WERI-Rb-1 (cell line): ENCODE data around the gene REM1.

Experiments used
- DNase-seq: peaks from one replicate; pipeline ENCODE4 v3.0.0-alpha.2; 2020
- H3K27ac ChIP-seq: fragments of 250-450 bp; sonication (Bioruptor Pico); 2 replicates; pipeline ENCODE4 v1.5.1; 2020; ENCODE audit warnings: mild to moderate bottlenecking, moderate library complexity
- H3K27me3 ChIP-seq: fragments of 250-450 bp; sonication (Bioruptor Pico); 2 replicates; pipeline ENCODE4 v1.5.1; 2021; ENCODE audit warnings: mild to moderate bottlenecking, low read depth, moderate library complexity; ENCODE audit not compliant: insufficient read depth, severe bottlenecking
- H3K36me3 ChIP-seq: fragments of 250-450 bp; sonication (Bioruptor Pico); 2 replicates; pipeline ENCODE4 v1.5.1; 2020; ENCODE audit warnings: mild to moderate bottlenecking, moderate library complexity
- H3K4me3 ChIP-seq: 2 replicates; pipeline ENCODE4 v1.5.1; 2011; ENCODE audit warnings: low read depth, mild to moderate bottlenecking, control low read depth, low read length
- H3K9me3 ChIP-seq: fragments of 250-450 bp; sonication (Bioruptor Pico); 2 replicates; pipeline ENCODE4 v1.5.1; 2021; ENCODE audit warnings: mild to moderate bottlenecking, moderate library complexity; ENCODE audit not compliant: severe bottlenecking
- TF ChIP-seq, protein P1 (sequence below): IDR thresholded peaks from 2 replicates; pipeline ENCODE4 v1.5.1; 2011; ENCODE audit warnings: low read depth, mild to moderate bottlenecking, control low read depth, inconsistent platforms, low read length

The REM1 gene

DNA sequence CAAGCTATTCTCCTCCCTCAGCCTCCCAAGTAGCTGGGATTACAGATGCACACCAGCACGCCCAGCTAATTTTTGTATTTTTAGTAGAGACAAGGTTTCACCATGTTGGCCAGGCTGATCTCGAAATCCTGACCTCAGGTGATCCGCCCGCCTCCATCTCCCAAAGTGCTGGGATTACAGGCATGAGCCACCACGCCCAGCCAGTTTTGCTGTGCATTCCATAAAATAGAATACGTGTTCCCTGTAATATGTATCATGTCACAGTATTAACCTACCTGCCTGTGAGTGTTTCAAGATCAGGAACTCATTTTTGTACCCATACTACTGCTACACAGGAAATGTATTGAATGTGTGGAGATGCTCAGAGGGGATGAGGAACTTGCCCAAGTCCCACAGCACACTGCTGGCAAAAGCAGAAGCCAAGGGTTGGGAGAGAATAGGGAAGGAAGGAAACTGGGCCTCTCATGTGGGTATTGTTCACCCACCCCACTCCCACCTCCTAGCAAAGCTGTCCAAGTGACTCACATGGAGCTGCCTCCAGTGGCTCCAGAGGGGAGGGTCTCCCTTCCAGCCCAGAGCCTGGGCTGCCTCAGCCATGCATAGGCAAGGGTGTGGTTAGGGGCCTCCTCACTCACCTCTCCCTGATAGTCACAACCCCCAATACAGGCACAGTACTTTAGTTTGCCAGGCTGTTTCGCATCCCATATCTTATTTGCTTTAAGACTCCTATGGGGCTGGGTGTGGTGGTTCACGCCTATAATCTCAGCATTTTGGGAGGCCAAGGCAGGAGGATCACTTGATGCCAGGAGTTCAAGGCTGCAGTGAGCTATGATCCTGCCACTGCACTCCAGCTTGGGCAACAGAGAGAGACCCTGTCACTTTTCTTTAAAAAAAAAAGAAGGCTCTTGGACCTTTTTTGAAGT, 48.5 kb downstream of the REM1 start:
- Histone ChIP-seq H3K36me3 (peaks cover 41% of the 10 kb centered on the region), H3K4me3 (no peak overlapping the region), H3K27ac (no peak overlapping the region), H3K9me3 (no peaks in the 10 kb centered on the region), H3K27me3 (no peaks in the 10 kb centered on the region)
- TF ChIP-seq, protein P1, sequence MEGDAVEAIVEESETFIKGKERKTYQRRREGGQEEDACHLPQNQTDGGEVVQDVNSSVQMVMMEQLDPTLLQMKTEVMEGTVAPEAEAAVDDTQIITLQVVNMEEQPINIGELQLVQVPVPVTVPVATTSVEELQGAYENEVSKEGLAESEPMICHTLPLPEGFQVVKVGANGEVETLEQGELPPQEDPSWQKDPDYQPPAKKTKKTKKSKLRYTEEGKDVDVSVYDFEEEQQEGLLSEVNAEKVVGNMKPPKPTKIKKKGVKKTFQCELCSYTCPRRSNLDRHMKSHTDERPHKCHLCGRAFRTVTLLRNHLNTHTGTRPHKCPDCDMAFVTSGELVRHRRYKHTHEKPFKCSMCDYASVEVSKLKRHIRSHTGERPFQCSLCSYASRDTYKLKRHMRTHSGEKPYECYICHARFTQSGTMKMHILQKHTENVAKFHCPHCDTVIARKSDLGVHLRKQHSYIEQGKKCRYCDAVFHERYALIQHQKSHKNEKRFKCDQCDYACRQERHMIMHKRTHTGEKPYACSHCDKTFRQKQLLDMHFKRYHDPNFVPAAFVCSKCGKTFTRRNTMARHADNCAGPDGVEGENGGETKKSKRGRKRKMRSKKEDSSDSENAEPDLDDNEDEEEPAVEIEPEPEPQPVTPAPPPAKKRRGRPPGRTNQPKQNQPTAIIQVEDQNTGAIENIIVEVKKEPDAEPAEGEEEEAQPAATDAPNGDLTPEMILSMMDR = no peak
- DNase-seq = no peak

DNA sequence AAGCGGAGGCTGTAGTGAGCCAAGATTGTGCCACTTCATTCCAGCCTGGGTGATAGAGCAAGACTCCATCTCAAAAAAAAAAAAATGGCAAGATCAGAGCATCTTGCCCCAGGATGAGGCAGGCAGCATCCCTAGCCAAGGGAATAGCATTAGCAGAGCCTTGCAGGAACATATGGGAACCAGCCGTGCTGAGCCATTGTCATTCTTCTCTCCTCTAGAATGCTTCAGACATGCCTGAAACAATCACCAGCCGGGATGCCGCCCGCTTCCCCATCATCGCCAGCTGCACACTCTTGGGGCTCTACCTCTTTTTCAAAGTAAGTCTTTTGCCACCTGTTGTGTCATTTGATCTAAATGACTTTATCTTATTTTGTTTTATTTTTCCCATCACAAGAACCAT, 52.2 kb downstream of the REM1 start:
- TF ChIP-seq, protein P1 = no peak
- no peak for DNase-seq
- H3K36me3 ChIP-seq = peaks cover 56% of the 10 kb centered on the region

More for the DNA sequence above, 52.2 kb downstream of the REM1 start:
- Histone ChIP-seq H3K27ac (no peak overlapping the region), H3K27me3 (no peaks in the 10 kb centered on the region), H3K4me3 (no peak overlapping the region), H3K9me3 (no peaks in the 10 kb centered on the region)
